Calu3 (cell line): ENCODE results near the gene FOXR1. TPM values are rescaled to one million over a fixed set of nuclear protein-coding genes. Genes with fewer than 3 reads are reported as not detected.

Experiments
- BruUV-seq: library from RNA; stranded (reverse); fragments of 400-500 nt; replicated peaks from 2 replicates; lab custom pipeline; 2021; lab: Mats Ljungman, UMichigan
- CTCF ChIA-PET: fragments of 300-600 bp; sonication (Branson Sonifier 250); formaldehyde crosslinking; loops from one replicate; lab custom pipeline; 2022; ENCODE audit warnings: antibody characterized with exemption; lab: Charles Lee
- DNase-seq: peaks from one replicate; pipeline ENCODE4 v3.0.0; 2022
- H3K27ac Mint-ChIP-seq: one replicate; pipeline ENCODE4 v1.8.0; 2022; ENCODE audit warnings: mixed read lengths; ENCODE audit not compliant: unreplicated experiment
- H3K27me3 Mint-ChIP-seq: one replicate; pipeline ENCODE4 v1.8.0; 2022; ENCODE audit warnings: mixed read lengths; ENCODE audit not compliant: unreplicated experiment
- H3K36me3 Mint-ChIP-seq: one replicate; pipeline ENCODE4 v1.8.0; 2022; ENCODE audit warnings: mild to moderate bottlenecking, moderate library complexity, mixed read lengths; ENCODE audit not compliant: insufficient read depth, unreplicated experiment
- H3K4me1 Mint-ChIP-seq: one replicate; pipeline ENCODE4 v1.8.0; 2022; ENCODE audit warnings: mild to moderate bottlenecking, low read depth, mixed read lengths; ENCODE audit not compliant: unreplicated experiment
- H3K4me3 Mint-ChIP-seq: one replicate; pipeline ENCODE4 v1.8.0; 2022; ENCODE audit warnings: mild to moderate bottlenecking, low read depth, moderate library complexity, mixed read lengths; ENCODE audit not compliant: unreplicated experiment
- H3K9me3 Mint-ChIP-seq: one replicate; pipeline ENCODE4 v1.8.0; 2022; ENCODE audit warnings: low read depth, mixed read lengths; ENCODE audit not compliant: unreplicated experiment
- intact Hi-C: fragments of 100-400 bp; cut with micrococcal nuclease; formaldehyde crosslinking; loops from one replicate; pipeline ENCODE4 v1.10.0; 2022; ENCODE audit not compliant: unreplicated experiment
- total RNA-seq: library from RNA; stranded (reverse); gene quantifications from 2 replicates; pipeline ENCODE4 v1.2.3, GENCODE V29; 2022
- TF ChIP-seq, protein P1 (sequence below): fragments of 200-600 bp; IDR thresholded peaks from one replicate; pipeline ENCODE4 v1.8.0; 2022; ENCODE audit warnings: antibody characterized with exemption; ENCODE audit not compliant: unreplicated experiment

FOXR1 gene
- total RNA-seq, 1 experiment from 2014 or later = not detected

DNA sequence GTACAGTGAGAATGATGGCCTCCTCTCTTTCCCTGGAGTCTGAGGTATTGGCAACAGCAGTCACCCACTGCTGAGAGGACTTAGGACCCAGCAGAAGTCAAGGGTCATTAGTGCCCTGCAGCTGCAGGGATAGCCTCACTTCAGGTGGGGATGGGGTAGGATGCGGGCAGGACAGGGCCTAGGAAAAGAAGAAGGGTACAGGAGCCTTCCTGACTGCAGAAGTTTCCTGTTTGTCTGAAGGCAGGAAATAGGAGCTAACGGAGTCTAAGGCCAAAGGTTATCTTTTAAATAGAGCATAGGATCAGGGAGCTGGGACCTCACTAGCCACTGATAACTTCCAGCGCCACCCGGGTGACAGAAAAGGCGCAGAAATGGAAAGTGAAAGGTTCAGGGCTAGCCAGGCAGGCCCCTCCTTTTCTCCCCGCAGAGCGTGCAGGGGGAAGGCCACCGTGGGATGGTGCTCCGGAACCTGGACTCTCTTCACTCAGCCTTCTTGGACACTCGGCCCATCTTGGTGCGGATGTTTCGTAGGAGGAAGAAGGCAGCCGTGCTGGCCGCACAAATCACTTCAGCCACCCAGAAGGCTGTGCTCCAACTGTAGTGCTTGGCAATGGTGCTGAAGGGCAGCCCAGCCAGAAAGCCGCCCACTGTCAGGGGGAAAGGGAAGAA, 53.0 kb downstream of the FOXR1 start:
- BruUV-seq = no TSS peak
- Mint-ChIP-seq H3K36me3 (peaks cover 39% of the 10 kb centered on the region), H3K4me3 (no peak overlapping the region), H3K27me3 (no peaks in the 10 kb centered on the region), H3K9me3 (no peaks in the 10 kb centered on the region), H3K27ac (no peak overlapping the region), H3K4me1 (peaks cover 27% of the 10 kb centered on the region)
- TF ChIP-seq, protein P1, sequence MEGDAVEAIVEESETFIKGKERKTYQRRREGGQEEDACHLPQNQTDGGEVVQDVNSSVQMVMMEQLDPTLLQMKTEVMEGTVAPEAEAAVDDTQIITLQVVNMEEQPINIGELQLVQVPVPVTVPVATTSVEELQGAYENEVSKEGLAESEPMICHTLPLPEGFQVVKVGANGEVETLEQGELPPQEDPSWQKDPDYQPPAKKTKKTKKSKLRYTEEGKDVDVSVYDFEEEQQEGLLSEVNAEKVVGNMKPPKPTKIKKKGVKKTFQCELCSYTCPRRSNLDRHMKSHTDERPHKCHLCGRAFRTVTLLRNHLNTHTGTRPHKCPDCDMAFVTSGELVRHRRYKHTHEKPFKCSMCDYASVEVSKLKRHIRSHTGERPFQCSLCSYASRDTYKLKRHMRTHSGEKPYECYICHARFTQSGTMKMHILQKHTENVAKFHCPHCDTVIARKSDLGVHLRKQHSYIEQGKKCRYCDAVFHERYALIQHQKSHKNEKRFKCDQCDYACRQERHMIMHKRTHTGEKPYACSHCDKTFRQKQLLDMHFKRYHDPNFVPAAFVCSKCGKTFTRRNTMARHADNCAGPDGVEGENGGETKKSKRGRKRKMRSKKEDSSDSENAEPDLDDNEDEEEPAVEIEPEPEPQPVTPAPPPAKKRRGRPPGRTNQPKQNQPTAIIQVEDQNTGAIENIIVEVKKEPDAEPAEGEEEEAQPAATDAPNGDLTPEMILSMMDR = no peak
- CTCF ChIA-PET = no interaction called here
- intact Hi-C loops = no loop called here
- no peak for DNase-seq

GRCh38 chr11:119025099-119025473, 53.5 kb downstream of the FOXR1 start:
- H3K4me1 Mint-ChIP-seq = peaks cover 27% of the 10 kb centered on the region
- H3K27ac Mint-ChIP-seq = no peak overlapping the region
- no TSS peak for BruUV-seq
- CTCF ChIA-PET = no interaction called here
- intact Hi-C loops = no loop called here
- H3K4me3 Mint-ChIP-seq = no peak overlapping the region
- H3K9me3 Mint-ChIP-seq = no peaks in the 10 kb centered on the region
- no peaks in the 10 kb centered on the region for H3K27me3 Mint-ChIP-seq
- peaks cover 39% of the 10 kb centered on the region for H3K36me3 Mint-ChIP-seq
- TF ChIP-seq, protein P1 = no peak
- no peak for DNase-seq

- intact Hi-C loops = no loop called here
- CTCF ChIA-PET = no interaction called here
Measured at GRCh38 chr11:119025541-119025940, 54.0 kb downstream of the FOXR1 start.

DNA sequence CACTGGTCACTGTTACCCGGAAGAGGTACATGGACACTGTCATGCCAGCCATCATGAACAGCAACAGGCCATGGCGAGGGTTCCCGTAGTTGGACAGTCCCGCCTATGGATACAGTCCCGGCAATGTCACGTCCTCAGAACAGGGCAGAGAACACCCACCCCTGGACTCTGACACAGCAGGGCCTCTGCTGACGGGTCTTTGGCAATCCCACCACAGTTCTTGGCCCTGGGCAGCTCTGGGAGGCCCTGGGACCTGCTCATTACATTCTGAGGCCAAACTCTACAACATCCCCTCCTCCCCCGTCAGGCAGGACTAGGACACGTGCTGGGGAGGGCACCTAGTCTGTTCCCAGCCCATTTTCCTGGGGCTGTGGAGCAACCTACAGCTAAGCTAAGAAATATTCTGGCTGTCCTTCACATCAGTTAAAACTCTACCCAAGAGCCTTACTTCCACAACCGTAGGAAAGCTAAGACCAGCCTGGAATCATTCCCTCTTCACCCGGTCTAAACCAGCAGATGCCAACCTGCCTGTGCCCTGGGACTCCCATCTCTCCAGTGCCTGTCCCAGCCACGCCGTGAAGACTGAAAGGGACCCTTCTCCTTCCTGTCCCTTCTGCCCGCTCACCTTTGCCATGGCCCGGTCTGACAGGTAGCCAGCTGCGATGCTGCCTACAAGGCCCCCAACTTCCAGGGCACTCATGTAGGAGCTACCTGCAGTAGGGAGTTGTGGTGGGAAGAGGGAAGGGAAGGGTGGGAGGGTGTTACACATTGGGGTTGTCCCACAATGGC, 54.6 kb downstream of the FOXR1 start:
- H3K36me3 Mint-ChIP-seq = peaks cover 36% of the 10 kb centered on the region
- intact Hi-C loops = no loop called here
- H3K27me3 Mint-ChIP-seq = no peaks in the 10 kb centered on the region
- H3K27ac Mint-ChIP-seq = no peak overlapping the region
- no TSS peak for BruUV-seq
- DNase-seq = no peak
- CTCF ChIA-PET = no interaction called here
- TF ChIP-seq, protein P1 = no peak
- H3K9me3 Mint-ChIP-seq = no peaks in the 10 kb centered on the region
- H3K4me1 Mint-ChIP-seq = peaks cover 24% of the 10 kb centered on the region
- no peak overlapping the region for H3K4me3 Mint-ChIP-seq

More at GRCh38 chr11:119025541-119025940, 54.0 kb downstream of the FOXR1 start:
- TF ChIP-seq, protein P1 = no peak
- no peaks in the 10 kb centered on the region for H3K27me3 Mint-ChIP-seq
- no TSS peak for BruUV-seq
- no peak overlapping the region for H3K4me3 Mint-ChIP-seq
- no peak overlapping the region for H3K27ac Mint-ChIP-seq
- H3K4me1 Mint-ChIP-seq = peaks cover 24% of the 10 kb centered on the region
- no peak for DNase-seq
- no peaks in the 10 kb centered on the region for H3K9me3 Mint-ChIP-seq
- H3K36me3 Mint-ChIP-seq = peaks cover 36% of the 10 kb centered on the region
